ENCODE data around the gene MTA3. TPM values are rescaled to one million over a fixed set of nuclear protein-coding genes. Genes with fewer than 3 reads are reported as not detected.

Gene MTA3
- total RNA-seq, 1 donor from 2014 or later = 25.8 TPM

DNA sequence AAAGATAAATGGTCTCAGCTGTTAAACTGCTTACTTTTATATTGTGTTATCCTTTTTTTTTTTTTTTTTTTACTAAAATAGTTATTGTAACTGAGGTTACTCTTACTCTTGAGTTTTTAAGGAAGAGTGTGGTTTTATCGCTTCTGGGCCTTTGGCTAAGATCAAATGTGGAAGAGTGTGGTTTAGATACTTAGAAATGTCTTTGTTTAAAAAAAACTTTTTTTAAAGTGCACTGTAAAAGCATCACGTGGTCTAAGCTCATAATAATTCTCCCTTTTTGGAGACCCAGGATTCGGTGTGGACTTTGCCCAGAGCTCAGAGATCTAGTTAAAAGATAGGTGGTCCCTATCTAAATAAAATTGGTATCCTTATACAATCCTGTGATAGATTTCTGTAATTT, 207.4 kb downstream of the MTA3 start:
- H3K4me3 ChIP-seq (ENCODE audit: low read depth, low read length) = no peak overlapping the region
- TF ChIP-seq CTCF (IDR thresholded peaks at IDR 0.05; ENCODE audit: insufficient read depth, low read length, poor library complexity, severe bottlenecking) = no peak
- no peak for DNase-seq (ENCODE audit: low read depth)
- H3K27me3 ChIP-seq (ENCODE audit: control insufficient read depth, insufficient read depth, low read length) = no peaks in the 10 kb centered on the region
- no peaks in the 10 kb centered on the region for H3K36me3 ChIP-seq (ENCODE audit: control insufficient read depth, insufficient read depth, low read length)

DNA sequence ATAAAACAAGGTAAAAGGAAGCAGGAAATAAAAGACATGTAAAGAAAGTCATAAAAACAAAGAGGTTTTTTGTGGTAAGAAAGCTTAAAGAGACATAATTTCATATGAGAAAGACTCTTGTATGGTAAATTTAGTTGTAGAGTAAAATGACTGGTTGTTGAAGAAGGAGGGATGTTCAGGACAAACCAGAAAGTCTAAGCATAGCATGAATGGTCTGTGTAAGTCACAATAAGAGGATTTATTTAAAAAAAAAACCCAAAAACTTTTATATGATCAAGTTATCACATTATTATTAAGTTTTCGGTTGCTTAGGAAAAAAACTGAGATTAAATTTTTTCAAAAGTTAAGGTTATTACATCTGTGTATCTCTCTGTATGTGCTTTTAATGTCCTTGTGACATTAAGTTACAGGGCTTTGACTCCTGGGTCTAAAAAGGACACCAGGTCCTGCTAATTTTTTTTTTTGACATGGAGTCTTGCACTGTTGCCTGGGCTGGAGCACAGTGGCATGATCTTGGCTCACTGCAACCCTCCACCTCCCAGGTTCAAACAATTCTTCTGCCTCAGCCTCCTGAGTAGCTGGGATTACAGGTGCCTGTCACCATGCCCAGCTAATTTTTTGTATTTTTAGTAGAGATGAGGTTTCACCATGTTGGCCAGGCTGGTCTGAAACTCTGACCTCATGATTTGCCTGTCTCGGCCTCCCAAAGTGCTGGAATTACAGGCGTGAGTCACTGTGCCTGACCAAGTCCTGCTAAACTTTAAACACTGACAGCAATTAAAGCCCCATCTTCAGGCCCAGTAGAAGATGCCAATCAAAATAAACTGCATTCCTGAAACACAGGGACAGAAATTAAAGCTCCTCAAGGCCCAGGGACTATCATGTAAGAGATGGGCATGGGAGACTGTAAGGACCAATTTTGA, 209.7 kb downstream of the MTA3 start:
- no peak for TF ChIP-seq CTCF (IDR thresholded peaks at IDR 0.05; ENCODE audit: insufficient read depth, low read length, poor library complexity, severe bottlenecking)
- no peak for DNase-seq (ENCODE audit: low read depth)
- Histone ChIP-seq H3K36me3 (ENCODE audit: control insufficient read depth, insufficient read depth, low read length) (no peaks in the 10 kb centered on the region), H3K4me3 (ENCODE audit: low read depth, low read length) (no peak overlapping the region), H3K27me3 (ENCODE audit: control insufficient read depth, insufficient read depth, low read length) (no peaks in the 10 kb centered on the region)

GRCh38 chr2:42781181-42781580, 212.7 kb downstream of the MTA3 start:
- Histone ChIP-seq H3K4me3 (ENCODE audit: low read depth, low read length) (no peak overlapping the region), H3K27me3 (ENCODE audit: control insufficient read depth, insufficient read depth, low read length) (no peaks in the 10 kb centered on the region), H3K36me3 (ENCODE audit: control insufficient read depth, insufficient read depth, low read length) (no peaks in the 10 kb centered on the region)
- no peak for DNase-seq (ENCODE audit: low read depth)
- no peak for TF ChIP-seq CTCF (IDR thresholded peaks at IDR 0.05; ENCODE audit: insufficient read depth, low read length, poor library complexity, severe bottlenecking)

GRCh38 chr2:42783511-42783910, 215.1 kb downstream of the MTA3 start:
- Histone ChIP-seq H3K4me3 (ENCODE audit: low read depth, low read length) (no peak overlapping the region), H3K36me3 (ENCODE audit: control insufficient read depth, insufficient read depth, low read length) (no peaks in the 10 kb centered on the region), H3K27me3 (ENCODE audit: control insufficient read depth, insufficient read depth, low read length) (no peaks in the 10 kb centered on the region)
- no peak for TF ChIP-seq CTCF (IDR thresholded peaks at IDR 0.05; ENCODE audit: insufficient read depth, low read length, poor library complexity, severe bottlenecking)
- DNase-seq (ENCODE audit: low read depth) = no peak

DNA sequence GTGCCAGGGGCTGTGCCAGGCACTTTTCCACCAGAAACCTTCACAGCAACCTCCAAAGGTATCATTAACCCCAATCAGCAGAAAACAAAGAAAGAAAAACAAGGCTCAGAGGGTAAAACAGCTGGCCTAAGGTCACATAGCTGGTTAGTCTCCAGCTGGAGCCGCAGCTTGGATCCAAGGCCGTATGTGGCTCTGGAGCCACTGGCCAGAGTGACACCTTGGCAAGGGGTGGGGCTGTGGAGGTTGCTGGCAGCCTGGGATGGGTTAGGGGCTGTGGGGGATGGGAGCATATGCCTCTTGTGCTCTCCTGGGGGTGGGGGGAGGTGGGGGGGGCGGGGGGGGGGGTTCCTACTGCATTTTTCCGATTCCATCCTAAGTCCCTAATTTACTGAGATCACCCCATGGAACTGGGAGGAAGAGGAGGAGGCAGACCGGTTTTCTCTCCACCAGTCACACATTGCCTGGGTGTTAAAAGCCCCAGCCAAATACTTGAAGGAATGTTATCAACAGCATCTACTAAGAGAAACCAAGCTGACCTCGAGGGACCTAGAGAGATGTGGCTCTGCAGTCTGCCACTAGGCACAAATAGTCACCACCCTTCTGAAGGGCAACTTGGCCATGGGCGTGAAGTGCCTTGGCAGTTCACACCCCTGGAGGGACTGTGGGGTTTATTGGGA, 215.9 kb downstream of the MTA3 start:
- H3K36me3 ChIP-seq (ENCODE audit: control insufficient read depth, insufficient read depth, low read length) = no peaks in the 10 kb centered on the region
- DNase-seq (ENCODE audit: low read depth) = no peak
- no peaks in the 10 kb centered on the region for H3K27me3 ChIP-seq (ENCODE audit: control insufficient read depth, insufficient read depth, low read length)
- TF ChIP-seq CTCF (IDR thresholded peaks at IDR 0.05; ENCODE audit: insufficient read depth, low read length, poor library complexity, severe bottlenecking) = no peak
- no peak overlapping the region for H3K4me3 ChIP-seq (ENCODE audit: low read depth, low read length)

Data from kidney epithelial cell (primary cell).